Ishikawa (cell line): ENCODE measurements around the gene GOLGA5.

Experiments used
- CEBPB ChIP-seq: IDR thresholded peaks from 2 replicates; pipeline ENCODE4 v1.6.1; 2012
- CREB1 ChIP-seq: IDR thresholded peaks from 2 replicates; pipeline ENCODE4 v1.6.1; 2012; ENCODE audit warnings: low read depth
- EGR1 ChIP-seq: IDR thresholded peaks from 2 replicates; pipeline ENCODE4 v1.6.1; 2012
- EP300 ChIP-seq: IDR thresholded peaks from 2 replicates; pipeline ENCODE4 v1.6.1; 2012; ENCODE audit warnings: borderline replicate concordance
- FOXM1 ChIP-seq: IDR thresholded peaks from 2 replicates; pipeline ENCODE4 v1.6.1; 2012; ENCODE audit warnings: low read depth, borderline replicate concordance
- MAX ChIP-seq: IDR thresholded peaks from 2 replicates; pipeline ENCODE4 v1.6.1; 2012
- NFIC ChIP-seq: IDR thresholded peaks from 2 replicates; pipeline ENCODE4 v1.6.1; 2012
- RAD21 ChIP-seq: IDR thresholded peaks from 2 replicates; pipeline ENCODE4 v1.6.1; 2012; ENCODE audit warnings: low read depth
- TAF1 ChIP-seq: IDR thresholded peaks from 2 replicates; pipeline ENCODE4 v1.6.1; 2012; ENCODE audit warnings: low read depth, mild to moderate bottlenecking
- TCF12 ChIP-seq: IDR thresholded peaks from 2 replicates; pipeline ENCODE4 v1.6.1; 2012; ENCODE audit warnings: low read depth
- TEAD4 ChIP-seq: IDR thresholded peaks from 2 replicates; pipeline ENCODE4 v1.6.1; 2012
- USF1 ChIP-seq: IDR thresholded peaks from 2 replicates; pipeline ENCODE4 v1.6.1; 2012
- YY1 ChIP-seq: IDR thresholded peaks from 2 replicates; pipeline ENCODE4 v1.6.1; 2012; ENCODE audit warnings: low read depth
- ZBTB7A ChIP-seq: IDR thresholded peaks from 2 replicates; pipeline ENCODE4 v1.6.1; 2012; ENCODE audit warnings: low read depth
- TF ChIP-seq, protein P1 (sequence below): IDR thresholded peaks from 2 replicates; pipeline ENCODE4 v1.6.1; 2012; ENCODE audit warnings: low read depth, mild to moderate bottlenecking

The GOLGA5 gene

GRCh38 chr14:92759300-92759678 lies 34.8 kb upstream of the GOLGA5 start:
- TF ChIP-seq CEBPB (no peak), FOXM1 (no peak), TAF1 (no peak), MAX (peak; percentile 87), YY1 (peak; percentile 83), NFIC (no peak), TEAD4 (no peak), EGR1 (no peak), RAD21 (no peak), ZBTB7A (no peak), TCF12 (no peak), USF1 (no peak)
- TF ChIP-seq, protein P1, sequence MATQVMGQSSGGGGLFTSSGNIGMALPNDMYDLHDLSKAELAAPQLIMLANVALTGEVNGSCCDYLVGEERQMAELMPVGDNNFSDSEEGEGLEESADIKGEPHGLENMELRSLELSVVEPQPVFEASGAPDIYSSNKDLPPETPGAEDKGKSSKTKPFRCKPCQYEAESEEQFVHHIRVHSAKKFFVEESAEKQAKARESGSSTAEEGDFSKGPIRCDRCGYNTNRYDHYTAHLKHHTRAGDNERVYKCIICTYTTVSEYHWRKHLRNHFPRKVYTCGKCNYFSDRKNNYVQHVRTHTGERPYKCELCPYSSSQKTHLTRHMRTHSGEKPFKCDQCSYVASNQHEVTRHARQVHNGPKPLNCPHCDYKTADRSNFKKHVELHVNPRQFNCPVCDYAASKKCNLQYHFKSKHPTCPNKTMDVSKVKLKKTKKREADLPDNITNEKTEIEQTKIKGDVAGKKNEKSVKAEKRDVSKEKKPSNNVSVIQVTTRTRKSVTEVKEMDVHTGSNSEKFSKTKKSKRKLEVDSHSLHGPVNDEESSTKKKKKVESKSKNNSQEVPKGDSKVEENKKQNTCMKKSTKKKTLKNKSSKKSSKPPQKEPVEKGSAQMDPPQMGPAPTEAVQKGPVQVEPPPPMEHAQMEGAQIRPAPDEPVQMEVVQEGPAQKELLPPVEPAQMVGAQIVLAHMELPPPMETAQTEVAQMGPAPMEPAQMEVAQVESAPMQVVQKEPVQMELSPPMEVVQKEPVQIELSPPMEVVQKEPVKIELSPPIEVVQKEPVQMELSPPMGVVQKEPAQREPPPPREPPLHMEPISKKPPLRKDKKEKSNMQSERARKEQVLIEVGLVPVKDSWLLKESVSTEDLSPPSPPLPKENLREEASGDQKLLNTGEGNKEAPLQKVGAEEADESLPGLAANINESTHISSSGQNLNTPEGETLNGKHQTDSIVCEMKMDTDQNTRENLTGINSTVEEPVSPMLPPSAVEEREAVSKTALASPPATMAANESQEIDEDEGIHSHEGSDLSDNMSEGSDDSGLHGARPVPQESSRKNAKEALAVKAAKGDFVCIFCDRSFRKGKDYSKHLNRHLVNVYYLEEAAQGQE = no peak

DNA sequence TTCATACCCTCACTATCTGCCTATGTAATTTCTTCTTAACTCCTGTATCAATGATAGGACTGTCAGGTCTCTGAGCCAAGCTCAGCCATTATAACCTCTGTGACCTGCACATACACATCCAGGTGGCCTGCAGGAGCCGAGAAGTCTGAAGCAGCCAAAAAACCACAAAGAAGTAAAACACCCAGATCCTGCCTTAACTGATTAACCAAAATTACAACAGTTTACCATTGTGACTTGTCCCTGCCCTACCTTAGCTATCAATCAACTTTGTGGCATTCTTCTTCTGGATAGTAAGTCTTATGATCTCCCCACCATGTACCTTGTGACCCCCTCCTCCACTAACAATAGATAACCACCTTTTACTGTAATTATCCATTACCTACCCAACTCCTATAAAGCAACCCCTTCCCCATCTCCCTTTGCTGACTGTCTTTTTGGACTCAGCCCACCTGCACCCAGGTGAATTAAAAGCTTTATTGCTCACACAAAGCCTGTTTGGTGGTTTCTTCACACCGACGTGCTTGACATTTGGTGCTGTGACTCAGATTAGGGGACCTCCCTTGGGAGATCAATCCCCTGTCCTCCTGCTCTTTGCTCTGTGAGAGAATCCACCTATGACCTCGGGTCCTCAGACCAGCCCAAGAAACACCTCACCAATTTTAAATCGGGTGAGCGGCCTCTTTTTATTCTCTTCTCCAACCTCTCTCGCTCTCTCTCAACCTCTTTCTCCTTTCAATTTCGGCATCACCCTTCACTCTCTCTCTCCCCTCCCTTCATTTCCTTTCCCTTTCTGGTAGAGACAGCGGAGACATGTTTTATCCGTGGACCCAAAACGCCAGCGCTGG lies 34.2 kb upstream of the GOLGA5 start:
- TF ChIP-seq YY1 (no peak), ZBTB7A (no peak), FOXM1 (no peak), NFIC (no peak), RAD21 (no peak), EGR1 (no peak), TEAD4 (no peak), MAX (no peak), TAF1 (no peak), TCF12 (no peak), USF1 (no peak), CREB1 (no peak), EP300 (no peak), CEBPB (no peak)
- TF ChIP-seq, protein P1 = no peak

DNA sequence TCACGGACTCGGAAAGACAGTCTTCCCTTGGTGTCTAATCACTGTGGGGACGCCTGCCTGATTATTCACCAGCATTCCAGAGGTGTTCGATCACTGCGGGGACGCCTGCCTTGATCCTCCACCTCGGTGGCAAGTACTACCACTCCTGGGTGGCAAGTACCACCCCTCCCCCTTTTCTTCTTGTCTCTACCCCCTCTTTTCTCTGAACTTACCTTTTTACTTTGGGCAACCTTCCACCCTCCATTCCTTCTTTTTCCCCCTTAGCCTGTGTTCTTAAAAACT lies 33.6 kb upstream of the GOLGA5 start:
- no peak for TF ChIP-seq TEAD4
- no peak for TF ChIP-seq TAF1
- no peak for TF ChIP-seq ZBTB7A
- TF ChIP-seq, protein P1 = no peak
- no peak for TF ChIP-seq TCF12
- TF ChIP-seq EGR1 = no peak

- 0 out of 2 replicates have a peak, but pooled peaks have one; percentile 35 for TF ChIP-seq TCF12
- TF ChIP-seq USF1 = peak; percentile 79
- peak; percentile 73 for TF ChIP-seq NFIC
- TF ChIP-seq TEAD4 = peak; percentile 13; the same call in 1 of the 2 replicates
Measured at GRCh38 chr14:92763666-92764631, 30.2 kb upstream of the GOLGA5 start.
